ENCODE measurements around the gene VPS50.

The VPS50 gene, protein sequence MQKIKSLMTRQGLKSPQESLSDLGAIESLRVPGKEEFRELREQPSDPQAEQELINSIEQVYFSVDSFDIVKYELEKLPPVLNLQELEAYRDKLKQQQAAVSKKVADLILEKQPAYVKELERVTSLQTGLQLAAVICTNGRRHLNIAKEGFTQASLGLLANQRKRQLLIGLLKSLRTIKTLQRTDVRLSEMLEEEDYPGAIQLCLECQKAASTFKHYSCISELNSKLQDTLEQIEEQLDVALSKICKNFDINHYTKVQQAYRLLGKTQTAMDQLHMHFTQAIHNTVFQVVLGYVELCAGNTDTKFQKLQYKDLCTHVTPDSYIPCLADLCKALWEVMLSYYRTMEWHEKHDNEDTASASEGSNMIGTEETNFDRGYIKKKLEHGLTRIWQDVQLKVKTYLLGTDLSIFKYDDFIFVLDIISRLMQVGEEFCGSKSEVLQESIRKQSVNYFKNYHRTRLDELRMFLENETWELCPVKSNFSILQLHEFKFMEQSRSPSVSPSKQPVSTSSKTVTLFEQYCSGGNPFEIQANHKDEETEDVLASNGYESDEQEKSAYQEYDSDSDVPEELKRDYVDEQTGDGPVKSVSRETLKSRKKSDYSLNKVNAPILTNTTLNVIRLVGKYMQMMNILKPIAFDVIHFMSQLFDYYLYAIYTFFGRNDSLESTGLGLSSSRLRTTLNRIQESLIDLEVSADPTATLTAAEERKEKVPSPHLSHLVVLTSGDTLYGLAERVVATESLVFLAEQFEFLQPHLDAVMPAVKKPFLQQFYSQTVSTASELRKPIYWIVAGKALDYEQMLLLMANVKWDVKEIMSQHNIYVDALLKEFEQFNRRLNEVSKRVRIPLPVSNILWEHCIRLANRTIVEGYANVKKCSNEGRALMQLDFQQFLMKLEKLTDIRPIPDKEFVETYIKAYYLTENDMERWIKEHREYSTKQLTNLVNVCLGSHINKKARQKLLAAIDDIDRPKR

DNA sequence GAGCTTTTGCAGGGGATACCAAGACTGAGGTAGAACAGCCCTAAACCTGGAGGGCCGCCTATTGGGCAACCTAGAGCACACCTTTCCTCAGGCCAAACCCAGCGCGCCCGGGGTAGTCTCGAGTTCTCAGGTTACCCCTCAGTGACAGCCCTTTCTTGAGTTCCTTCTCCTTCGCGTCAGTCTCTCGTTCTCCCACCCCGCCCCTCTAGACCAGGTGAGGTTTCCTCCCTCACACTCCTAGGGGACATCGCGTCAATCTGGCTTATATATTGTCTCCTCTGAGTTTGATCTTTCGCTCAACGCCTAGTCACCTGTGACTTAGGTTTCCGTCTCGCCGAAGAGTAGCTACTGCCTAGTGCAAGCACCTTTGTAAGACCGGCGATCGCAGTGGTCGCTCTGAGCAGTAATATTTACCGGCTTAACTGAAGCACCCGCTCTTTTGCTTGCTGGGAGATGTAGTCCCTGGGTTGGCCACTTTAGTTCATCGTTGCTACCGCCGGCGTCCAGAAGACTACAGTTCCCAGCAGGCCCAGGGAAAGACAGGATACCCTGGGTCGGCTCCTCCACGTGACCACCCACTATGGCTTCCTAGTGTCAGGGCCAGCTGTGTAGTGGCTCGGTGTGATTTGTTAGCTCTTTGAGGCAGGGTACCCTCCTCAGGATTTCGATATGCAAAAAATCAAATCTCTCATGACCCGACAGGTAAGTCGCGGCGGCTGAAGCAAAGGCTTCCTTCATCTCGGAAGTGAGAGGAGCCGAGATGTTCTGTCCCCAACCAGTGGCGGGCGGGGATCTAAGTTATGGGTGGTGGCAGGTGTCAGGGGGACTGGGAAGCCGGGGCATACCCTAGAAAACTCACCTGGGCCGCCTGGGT, at the start of gene VPS50:
Gene VPS50 (plus strand): TSS at position 568 of the 874 bp plus-strand sequence. CDS start 102 bp downstream, at position 670.
- peak; percentile 94 to 95 for DNase-seq

DNA sequence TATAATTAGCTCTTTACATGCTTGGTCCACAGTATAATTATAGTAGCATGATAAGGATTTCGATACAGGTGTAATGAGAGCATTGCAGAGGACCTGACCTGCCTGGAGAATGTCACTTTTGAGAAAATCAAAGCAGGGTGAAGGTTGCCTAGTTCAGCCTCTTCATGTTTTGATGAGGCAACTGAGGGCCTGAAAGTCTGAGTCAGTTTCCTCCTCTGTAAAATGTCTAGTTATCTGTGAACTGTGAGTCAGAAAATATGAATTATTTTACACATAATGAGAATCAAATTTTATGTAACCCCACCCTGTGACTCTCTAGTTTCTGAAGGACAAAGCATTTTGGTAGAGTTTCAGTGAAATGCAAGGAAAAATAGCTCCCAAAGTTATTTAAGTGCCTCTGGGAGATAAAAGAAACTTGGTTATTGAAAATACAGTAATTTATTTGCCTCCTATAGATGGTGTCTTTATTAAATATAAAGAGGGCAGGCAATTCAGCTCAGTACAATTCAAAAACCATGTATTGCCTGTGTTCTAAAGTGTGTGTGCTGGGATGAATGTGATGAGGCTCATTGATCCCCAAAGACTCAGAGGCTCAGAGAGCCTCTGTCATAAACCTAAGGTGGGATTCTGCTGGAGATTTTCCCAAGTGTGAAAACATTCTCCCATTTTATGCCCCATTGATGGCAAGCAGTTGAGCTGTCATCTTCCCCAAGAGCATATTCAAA, 46.7 kb upstream of the VPS50 start:
- no peak for DNase-seq

DNA sequence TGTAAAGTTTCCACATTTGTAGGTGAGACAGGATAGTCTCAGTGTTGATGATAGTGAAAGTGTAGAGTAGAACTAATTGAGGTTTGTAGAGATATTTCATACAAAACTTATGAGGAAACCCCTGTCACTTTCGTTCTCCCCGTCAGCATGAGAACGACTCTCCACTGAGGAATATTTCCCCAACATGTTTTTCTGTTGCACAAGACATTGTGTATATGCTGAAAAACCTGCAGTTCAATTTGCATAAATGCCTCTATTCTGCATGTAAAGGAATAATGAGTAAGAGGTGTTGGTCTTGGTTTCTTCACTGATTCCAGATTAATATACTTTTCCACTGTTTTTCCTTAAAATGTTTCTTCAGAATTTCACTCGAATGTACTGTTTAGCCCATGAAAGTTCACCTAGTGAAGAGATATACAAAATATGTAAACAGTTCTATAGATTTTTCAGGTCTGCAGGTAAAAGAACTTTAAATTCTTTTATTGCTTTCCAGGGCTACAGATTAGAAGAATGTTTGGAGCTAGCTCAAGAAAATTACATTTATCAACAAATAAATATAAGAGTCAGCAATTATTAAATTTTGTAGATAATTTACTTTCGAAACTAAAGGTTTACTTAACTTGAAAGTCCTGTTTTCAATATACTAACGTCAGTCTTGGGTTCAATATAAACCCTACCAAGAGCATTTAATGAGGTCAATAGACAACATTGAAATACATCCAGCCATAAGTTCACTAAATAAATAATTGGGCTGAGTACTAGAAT, 43.1 kb upstream of the VPS50 start:
- DNase-seq: no peak

DNA sequence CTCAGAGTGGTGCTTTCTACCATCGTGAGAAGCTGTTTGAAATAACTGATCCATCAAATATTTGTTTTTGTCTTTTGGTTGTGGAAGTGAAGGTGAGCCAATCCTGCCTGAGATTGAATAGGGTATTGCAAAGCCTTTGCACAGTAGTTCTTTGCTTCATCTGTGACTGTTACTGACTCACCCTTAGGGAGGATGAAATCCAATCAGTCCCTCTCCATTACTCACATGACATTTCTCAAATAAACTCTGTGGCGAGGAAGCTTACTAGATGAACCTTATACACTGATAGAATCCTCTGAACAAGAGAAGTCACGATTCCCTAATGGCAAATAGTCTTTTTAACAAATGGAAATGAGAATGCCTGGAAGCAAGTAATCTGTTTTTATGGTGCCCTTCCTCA, 37.8 kb upstream of the VPS50 start:
- DNase-seq: no peak

DNA sequence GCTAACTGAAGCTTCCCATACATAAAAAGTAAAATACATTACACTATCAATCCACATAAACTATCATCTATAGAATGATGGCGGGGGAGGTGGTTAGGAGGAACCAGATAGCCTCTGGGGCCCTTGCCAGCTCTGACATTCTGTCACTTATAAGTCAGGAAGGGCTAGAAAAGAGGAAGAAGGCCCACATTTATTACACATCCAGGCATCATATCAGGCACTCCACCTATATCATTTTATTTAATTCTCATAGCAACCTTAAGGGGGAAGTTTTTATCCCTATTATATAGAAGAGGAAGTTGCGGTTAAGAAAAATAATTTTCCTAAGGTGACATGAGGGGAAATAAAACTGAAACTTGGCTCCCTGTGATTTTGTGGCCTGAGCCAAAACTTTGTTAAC, 35.8 kb upstream of the VPS50 start:
- no peak for DNase-seq

DNA sequence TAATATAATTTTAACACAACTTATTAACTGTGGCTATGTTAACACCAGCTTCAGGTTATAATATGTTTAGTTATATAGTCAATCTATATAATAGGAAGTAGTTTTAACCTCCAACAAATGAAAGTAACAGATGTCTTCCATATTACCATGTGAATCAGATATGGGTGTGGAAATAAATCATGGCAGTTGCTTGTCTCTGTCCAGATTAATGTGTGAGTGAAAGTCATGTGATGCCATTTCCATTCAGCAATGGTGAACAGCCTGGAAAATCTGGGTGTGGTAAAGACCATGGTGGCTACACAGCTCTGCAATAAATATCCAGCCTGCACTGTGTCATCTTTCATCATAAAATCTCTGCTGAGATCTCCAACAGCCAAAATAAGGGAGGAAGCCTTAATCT, 33.7 kb upstream of the VPS50 start:
- no peak for DNase-seq

DNA sequence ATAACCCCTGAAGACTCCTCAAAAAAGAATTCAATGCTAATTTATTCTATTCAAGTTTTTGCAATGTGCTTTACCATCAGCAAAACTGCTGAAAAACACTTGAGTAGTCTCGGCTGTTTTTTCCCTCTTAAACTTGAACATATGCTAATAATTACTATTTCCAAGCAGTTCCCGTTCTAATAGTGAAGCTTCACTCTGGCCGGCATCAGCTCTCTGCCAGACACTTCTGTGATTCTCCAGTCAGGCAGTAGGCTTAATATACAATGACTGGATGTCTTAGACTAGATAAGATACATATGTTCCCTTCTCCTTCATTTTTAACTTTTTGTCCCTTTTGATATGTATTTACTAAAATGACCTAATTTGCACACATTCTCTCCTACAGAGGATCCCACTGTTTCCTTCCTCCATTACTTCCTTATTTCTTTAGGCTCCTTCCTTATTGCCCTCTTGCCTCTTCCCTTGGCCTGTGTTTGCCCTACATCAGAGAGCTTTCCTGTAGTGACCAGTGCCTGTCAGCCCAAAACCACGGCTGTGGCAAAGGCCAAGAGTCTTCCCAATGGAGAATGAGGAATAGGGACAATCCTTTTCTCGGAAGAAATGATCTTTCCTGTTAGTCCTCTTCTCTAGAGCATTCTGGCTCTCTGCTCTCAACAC, 29.4 kb upstream of the VPS50 start:
- no peak for DNase-seq

DNA sequence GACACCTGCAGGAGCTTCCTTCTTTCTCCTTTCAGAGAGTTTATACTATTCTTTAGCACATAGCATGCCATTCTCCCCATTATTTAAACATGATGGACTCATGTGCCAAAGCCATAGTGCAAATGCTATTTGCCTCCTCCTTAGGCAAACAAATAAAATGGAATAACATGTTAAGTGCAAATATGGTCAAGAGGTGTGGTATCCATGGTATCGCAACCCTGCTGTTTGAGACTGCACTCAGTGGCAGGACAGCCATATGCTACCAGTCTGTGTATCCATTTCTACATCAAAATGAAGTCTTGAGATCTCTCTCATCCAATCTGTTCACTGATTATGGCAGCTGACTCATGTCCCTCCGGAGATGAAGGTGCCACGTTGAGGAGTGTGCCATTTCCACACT, 28.7 kb upstream of the VPS50 start:
- no peak for DNase-seq

DNA sequence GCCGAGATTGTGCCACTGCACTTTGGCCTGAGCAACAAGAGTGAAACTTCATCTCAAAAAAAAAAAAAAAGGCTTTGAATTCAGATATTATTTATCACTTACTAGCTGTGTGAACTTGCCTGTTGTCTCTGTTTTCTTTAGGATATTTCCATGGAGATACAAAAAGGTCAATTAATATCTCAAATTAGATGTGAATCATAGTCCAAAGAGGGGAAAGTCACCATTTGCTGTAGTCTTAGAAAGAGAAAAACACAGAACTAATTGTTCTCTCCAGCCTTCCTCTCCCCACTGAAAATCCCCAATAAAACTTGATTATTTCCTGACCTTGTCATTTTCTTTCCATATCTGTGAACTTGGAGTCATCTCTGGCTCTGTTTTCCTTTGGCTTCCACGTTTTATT, 27.1 kb upstream of the VPS50 start:
- no peak for DNase-seq

DNA sequence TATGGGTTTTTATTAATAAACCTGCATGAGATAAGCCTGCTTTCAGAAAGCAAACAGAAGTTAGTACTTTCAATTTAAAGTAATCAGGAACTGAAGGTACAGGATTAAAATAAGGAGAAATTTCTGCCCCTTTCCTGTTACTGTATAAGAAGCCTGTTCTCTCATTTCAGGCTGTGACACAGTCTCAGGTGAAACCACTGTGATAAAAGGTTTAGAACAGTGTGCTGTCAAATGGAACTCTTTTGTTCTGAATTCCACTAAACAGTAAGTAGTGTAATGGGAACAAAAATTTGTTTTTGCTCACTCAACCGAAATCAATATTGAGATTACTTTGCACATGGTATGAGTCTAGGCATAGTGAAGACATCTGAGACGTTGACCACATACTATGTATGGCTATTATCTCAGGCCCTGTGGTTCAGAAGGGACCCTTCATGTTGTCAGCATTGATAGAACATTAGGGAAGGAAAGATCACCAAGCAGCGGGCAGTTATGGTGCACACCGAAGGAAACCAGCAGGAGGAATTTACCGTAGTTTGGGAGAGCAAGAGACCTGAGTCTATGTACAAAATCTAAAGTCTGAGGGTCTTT, 20.8 kb upstream of the VPS50 start:
- DNase-seq: no peak

DNA sequence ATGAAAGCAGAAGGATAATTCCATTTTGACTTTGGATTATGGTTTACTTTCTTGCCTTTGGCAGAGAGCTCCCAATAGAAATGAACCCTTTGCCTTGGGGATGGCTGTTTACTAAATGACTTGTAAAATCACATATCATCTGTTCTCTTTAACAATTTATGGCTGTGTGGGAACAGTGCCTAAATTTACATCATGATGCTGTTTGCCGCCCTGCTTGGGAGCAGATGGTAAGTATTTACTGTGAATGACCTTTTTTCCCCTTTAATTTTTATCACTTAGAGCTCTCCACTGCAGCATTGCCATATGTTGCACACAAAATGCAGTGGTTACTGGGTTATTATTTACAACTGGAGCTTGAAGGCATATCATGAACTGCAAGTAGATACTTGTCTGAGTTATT, 19.3 kb upstream of the VPS50 start:
- DNase-seq: no peak

DNA sequence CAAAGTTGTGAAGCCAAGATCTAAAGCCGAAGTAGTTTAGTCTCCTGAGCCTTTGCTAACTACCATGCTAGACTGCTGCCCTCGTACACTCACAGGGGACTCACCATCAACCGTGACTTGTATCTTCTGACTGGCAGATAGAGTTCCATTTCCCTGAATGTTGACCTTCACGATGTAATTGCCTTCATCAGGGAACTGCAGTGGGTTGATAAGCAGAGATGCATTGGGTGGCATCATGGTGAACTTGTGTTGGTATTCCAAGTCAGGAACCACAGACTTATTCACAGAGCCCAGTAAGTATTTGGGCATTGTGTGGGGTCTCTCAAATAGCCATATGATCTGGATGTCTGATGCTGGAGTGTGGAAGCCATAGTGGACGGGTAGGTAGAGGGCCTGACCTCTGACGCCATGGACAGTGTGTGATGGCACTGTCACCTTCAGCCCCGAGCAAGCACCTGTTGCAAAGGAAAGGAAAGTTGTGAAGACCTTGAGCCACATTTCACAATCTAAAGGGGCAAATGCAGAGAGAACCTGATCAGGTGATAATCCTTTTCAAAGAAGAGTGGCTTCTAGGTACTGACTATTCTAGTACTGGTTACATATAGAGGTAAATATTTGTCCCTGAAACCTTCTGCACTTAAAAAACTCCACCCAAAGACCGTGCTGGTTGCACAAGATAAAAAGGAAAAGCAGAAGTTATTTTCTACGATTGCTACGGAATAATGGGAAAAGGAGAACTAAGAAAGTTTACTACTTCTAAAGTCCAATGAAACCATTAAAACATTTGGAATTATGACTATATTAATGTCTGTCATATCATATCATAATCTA, 13.0 kb upstream of the VPS50 start:
- no peak for DNase-seq

DNA sequence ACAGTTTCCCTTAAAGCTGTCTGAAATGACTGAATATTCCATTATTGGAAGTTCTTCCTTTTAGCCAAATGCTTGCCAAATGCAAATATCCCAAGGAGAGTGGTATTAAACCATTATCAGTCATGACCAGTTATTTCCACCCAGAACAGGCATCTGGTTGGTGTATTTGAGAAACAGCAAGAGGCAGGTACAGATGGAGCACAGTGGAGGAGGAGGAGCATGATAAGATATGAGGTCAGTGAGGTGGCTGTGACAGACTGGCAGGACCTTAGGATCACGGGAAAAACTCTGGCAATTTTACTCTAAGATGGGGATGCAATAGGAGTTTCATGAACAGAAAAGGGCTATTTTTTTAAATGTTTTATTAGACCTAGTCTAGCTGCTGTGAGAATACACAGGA, 12.3 kb upstream of the VPS50 start:
- no peak for DNase-seq

DNA sequence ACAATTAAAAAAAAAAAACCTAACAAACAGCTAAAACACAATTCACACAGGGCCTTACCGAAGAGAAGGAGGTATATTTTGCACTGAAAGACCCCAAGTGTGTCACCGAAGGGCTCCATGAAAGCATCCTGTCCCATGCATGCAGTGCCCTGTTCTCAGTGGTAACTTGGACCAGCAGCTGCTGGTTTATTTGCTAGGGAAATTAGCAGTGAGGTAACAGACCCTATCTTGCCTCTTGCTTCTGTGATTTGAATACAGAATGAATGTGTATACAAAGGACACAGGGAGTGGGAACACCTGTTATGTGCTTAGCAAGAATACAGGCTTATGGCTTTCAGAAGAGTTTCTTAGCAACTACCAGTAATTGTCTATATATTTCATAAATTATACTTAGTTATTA, 5.9 kb upstream of the VPS50 start, which contains the start of gene HEPACAM2:
Gene HEPACAM2 (minus strand): TSS at position 160 of the 400 bp plus-strand sequence.
- DNase-seq: no peak

DNA sequence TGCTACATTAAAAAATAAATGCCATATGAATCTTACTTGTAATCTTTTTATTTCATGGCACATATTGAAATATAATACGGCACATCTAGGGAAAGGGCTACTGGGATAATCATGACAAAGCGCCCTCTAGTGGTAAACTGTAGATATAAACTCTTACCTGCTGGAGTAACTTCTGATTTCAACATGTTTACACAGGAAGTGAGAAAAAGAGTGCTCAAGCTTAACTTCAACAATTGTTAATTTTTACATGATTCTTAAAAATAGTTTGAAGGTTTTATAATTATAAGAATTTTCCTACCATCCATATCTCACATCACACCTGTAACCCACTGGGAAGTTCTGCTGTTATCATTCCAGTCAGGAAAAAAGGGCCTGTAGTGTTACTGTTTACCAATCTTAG, 3.9 kb upstream of the VPS50 start:
- DNase-seq: peak in 1 of 2 experiments; percentile 47

DNA sequence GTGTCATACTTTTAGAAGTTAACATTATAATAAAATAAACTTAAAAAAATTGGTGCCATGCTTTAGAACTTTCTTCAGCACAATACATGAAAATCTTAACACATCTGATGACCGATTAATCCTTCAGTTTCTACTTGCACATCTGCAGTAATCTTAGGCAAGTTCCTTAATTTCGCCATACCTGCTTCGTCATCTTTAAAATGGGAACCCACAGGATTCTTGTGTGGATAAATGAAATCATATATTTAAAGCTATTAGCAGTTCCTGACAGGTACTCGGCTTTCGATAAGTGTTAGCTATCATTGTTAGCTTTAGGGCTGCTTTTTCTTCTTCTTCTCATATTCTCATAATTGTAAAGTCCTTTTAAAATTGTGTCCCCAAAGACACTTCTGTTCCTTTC, 907 bp upstream of the VPS50 start:
- no peak for DNase-seq

DNA sequence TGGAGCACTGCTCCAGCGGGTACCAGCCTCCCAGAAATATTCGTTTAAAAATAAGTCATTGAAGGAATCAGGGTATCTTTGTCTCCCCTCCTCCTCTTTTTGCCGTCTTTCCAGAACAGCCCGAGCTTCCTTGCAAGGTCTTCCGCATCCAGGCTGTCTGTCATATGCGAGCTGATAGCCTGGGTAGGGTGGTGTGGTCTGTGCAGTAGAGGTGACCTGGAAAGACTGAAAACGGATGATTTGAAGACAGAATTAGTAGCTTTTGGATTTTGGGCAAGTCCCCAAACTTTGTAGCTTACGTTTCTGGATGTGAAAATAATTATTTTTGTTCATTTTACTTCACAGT, 480 bp downstream of the VPS50 start:
- DNase-seq: no peak

DNA sequence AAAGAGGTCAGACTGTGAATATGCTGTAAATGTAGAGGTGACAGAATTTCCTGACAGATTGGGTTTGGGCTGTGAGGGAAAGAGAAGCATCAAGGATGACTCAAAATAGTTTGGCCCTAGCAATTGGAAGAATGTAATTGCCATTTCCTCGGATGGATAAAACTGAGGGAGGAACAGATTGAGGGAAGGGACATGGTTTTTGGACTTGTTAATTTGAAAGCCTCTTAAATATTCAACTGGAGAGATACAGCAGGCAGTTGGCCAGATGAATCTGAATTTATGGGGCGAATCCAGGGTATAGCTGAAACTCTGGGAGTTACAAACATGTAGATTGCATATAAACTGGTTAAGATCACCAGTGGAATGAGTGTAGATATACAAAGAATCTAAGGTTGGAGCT, 3.4 kb downstream of the VPS50 start:
- no peak for DNase-seq

DNA sequence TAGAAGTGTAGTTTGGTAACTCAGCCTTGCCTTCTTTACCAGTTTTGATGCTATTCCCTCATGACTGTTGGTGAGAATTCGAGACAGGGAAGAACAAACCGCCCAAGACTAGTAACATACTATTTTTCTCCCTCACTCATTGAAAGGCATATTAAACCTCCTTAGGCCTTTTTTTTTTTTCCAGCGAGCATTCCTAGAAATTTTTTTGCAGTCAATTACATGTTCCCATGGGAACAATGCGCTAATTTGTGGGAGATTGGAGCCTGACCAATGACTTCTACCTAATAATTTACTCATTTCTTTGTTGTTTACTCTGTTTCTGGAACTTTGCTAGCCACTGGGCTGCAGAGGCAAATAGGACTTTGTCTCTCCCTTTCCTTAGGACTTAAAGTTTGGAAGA, 6.0 kb downstream of the VPS50 start:
- no peak for DNase-seq

DNA sequence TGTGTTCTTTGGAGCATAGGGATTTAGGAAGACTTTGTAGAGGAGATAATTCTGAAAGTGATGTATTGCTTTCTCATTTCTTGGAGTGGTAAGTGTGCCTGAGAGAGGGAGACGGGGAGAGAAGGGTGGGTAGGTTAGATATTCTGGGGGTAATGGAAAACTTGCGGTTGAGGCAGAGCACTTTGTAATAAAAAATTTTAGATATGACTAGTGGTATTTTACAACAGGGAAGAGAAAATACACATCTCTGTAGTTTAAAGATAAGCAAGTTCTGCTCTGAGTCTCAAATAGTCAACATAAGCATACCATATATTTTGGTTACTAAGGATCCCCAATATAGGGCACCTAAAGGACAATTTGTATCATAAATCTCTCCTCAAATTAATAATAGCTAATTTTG, 6.6 kb downstream of the VPS50 start:
- DNase-seq: no peak
